ENCODE measurements around the gene ASPDH.
"Not testable (repeated sequence)": the region's sequence is repeated elsewhere in the genome, so short reads cannot be mapped to it uniquely, and the experiment has no call there.

Gene ASPDH

GRCh38 chr19:50547385-50548190 lies 33.9 kb upstream of the ASPDH start:
- DNase-seq: no peak

GRCh38 chr19:50546527-50547221 lies 33.0 kb upstream of the ASPDH start:
- DNase-seq: no peak

GRCh38 chr19:50542943-50543342 lies 29.2 kb upstream of the ASPDH start:
- DNase-seq: no peak

- DNase-seq: peak; percentile 53 to 70
These were observed 24.1 kb upstream of the ASPDH start for GRCh38 chr19:50537769-50538230.

GRCh38 chr19:50537306-50537685 lies 23.6 kb upstream of the ASPDH start:
- no peak for DNase-seq

DNA sequence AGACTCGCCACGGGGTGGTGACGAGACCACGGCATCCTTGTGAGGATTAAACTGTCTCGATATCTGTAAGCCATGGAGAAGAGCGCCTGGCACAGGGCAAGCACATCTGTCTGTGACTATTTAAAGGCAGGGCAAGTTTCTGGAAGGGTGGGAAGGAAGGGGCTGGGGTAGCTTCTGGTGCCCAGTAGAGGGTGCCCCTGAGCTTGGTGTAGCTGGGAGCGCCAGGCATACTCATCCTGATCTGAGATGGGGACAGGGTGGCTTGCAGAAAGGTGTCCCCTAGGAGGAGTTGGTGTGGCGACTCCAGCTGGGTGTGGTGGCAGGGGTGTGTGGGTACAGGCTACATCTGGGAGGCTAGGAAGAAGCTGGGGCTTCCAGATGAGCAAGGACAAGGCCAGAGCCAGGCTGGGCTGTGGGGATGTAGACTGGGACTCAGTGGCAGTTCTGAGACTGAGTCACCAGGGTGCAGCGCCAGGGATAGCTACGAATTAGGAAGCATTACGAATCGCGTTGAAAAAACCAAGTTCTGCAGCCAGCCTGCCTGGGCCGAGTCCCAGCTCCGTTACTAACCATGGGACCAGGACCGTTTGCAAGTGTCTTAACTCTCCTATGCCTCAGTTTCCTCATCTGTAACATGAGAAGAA lies 23.1 kb upstream of the ASPDH start:
- no peak for DNase-seq

DNA sequence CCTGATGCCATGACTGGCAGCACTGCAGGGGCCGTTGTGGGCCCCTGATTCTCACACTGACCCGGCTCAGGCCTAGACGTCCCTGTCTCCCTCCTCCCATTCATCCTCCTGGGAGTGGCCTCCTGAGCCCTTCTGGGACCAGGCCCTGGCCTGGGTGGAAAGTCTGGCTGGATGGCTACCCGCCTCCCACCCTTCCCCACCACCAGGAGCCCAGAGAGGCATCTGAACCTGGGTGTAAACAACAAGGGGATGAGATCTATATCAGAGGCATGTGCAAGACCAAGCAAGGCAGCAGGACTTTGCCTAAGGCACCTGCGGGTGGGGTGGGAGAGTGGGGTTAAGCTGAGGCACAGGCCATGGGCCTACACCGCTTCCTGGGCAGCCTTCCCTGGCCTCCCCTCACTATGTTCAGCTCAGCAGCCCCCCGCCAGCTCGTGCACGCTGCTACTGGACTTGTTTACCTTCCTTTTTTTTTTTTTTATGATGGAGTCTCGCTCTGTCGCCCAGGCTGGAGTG lies 22.0 kb upstream of the ASPDH start:
- DNase-seq: no peak

DNA sequence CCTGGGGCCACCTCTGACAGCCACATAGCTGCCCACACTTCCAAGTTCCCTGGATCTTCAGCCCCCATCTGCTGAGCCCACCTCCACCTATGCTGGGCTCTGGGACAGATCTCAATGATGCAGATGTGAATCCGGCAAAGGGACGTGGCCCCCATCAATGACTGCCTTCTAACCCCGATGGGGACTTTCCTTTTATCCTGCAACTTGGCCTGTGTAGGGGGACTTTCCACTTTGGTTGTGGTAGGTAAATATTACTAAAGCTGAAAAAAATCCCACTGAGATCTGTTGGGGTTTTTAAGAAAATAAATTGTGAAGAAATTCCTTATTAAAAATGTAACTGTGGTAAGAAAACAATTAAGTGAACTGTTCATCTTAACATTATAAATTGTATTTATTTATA lies 20.8 kb upstream of the ASPDH start:
- no peak for DNase-seq

DNA sequence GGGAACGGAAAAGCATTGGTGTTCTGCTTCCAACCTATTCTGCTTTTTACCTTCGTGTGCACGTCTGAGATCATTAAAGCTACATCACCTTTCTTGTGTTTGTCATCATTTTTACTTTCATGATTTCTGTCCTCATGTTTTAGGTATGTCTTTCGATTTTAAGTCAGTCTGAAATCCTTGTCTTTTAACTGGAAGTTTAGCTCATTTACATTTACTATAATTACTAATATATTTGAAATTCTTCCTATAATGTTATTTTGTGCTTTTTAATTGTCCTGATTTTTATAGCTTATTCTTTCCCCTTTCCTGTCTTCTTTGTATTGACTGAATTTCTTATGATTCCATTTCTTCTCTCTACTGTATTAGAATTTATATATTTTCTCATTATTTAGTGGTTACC lies 19.2 kb upstream of the ASPDH start:
- DNase-seq: no peak

GRCh38 chr19:50531171-50531612 lies 17.5 kb upstream of the ASPDH start:
- no peak for DNase-seq

DNA sequence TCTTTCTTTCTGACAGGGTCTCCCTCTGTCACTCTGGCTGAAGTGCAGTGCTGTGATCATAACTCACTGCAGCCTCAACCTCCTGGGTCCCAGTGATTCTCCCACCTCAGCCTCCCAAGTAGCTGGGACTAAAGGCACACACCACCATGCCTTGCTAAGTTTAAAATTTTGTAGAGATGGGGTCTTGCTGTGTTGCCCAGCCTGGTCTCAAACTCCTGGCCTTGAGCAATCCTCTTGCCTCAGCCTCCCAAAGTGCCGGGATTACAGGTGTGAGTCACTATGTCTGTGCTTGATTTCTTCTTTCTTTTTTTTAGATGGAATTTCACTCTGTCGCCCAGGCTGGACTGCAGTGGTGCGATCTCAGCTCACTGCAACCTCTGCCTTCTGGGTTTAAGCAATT lies 14.3 kb upstream of the ASPDH start:
- not testable (repeated sequence) for DNase-seq

DNA sequence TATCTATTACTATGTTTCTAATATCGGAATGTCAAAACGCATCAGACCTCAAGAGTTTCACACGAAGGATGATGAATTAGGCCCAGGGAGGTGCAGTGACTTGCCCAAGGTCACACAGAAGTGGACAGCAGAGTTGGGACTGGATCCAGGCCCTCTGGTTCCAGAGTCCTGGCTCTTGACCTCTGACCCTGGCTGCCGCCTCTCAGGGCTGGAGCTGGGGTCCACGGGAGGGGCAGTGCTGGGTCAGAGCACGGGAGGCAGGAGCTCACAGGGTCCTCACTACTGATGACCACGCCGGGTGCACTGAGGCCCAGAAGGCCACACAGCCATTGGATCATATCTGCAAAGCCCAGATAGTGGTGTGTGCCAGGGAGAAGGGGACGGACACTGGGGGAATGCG lies 9.2 kb upstream of the ASPDH start:
- DNase-seq: no peak

- no peak for DNase-seq
These were observed 7.2 kb upstream of the ASPDH start for GRCh38 chr19:50520822-50521465.

DNA sequence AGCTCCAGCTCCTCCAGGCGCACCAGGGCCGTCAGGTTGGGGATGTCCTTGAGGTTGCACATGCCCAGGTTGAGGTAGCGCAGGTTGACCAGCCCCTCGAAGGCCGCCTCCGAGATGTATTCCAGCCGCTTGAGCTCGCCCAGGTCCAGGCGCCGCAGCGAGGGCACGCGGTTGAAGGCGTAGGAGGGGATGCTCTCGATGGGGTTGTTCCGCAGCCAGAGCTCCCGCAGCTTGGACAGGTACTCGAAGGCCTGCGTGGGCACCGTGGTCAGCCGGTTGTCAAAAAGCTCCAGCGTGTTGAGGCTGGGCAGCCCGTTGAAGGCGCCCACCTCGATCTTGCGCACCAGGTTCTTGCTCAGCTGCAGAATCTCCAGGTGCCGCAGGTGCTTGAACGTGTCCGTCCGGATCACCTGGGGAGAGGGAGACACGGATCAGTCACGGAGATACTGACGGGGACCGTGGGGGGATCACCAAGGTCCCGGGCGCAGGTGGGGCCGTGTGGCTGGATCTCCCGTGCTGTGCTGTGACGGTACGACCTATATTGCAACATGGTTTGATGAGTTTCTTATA lies 5.4 kb upstream of the ASPDH start:
- DNase-seq: no peak

DNA sequence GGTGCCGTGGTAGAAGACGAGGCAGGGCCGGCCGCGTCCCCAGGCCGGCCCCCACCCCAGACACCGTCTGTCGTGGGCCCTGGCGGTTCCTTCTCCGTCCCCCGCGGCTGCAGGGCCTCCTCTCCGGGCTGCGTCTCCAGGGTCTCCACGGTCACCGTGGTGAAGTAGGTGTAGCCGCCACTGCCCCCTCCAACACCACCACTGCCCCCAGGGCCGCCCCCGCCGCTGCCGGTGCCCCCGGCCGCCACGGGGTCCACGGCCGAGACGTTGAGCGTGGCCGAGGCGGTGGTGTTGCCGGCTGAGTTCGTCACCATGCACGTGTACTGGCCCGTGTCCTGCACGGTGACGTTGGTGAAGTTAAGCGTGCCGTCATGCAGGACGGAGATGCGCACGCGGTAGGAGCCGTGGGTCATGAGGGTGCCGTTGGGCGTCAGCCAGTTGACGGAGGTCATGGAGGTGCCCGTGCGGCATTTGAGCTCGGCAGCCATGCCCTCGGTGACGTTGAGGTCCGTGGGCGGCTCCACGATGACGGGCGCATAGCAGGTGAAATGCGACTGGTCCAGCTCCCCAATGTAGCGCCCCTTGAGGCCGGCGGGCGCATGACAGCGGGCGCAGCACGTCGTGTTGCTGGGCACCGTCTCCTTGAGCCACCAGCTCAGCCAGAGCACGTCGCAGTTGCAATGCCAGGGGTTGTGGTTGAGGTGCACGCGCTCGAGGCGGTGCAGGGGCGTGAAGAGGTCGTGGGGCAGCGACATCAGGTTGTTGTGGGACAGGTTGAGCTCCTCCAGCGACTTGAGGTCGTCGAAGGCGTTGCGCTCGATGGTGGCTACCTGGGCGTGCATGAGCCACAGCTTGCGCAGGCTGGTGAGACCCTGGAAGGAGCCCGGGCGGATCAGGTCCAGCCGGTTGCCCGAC lies 4.6 kb upstream of the ASPDH start:
- DNase-seq: no peak

DNA sequence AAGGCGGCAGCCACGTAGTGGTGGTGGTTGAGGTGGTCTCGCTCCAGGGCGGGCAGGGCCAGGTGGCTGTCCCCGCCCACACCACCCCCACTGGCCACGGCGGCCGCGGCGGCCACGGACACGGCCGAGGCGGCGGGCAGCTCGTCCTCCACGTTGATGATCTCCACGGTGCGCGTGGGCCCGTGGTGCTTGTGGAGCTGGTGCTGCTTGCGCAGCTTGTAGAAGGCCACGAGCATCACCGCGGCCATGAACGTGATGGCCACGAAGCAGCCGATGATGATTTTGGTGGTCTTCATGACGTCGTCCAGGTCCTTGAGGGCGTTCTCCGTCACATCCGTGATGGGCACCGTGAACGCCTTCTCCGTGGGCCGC lies 4.0 kb upstream of the ASPDH start:
- no peak for DNase-seq

DNA sequence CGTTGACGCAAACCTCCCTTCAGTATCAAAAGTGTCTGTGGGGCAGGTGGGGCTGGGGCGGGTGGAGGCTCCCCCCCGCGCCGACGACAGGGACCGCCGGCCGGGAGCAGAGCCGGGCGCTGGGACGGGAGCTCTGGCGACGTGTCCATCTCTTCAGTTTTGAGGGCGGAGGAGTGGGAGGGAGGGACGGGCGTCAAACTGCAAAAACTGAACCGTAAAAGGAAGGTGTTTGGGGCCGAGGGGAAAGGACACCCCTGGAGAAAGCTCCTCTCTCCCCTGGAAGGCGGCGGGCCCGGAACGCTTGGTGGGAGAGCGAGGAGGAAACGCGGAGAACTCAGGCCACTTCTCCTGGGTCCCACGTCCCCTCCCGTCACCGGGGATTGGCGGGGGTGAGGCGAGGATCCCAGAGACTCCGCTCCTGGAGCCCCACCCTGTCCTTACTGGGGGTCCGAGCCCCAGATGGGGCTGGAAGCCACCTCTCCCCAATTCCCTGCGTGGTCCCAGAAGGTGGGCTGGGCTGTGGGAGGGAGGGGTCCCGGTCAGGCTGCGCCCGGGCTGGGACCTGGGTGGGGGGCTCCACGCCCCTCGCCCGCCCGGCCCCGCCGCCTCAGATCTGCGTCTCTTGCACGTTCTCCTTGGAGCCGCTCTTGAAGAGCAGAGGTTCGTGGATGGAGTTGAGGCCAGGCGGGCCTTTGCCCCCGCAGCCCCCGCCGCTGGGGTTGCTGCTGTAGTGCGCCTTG lies 3.4 kb upstream of the ASPDH start:
- DNase-seq: no peak

DNA sequence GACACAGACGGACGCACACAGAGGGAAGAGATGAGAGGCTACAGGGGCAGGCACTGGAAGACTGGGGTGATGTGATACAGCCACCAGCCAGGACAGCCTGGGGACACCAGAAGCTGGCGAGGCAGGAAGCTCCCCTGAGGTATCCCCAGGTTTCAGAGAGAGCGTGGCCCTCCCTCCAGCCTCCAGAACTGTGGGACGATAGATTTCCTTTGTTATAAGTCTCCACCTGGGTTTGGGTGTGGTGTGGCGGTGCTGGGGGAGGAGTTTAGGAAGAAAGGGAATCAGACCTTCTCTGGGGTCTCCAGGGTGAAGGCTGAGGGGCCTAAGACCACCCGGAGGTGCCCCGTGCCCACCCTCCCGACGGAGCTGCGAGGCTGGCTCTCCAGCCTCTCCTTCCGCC lies 2.7 kb upstream of the ASPDH start:
- no peak for DNase-seq

DNA sequence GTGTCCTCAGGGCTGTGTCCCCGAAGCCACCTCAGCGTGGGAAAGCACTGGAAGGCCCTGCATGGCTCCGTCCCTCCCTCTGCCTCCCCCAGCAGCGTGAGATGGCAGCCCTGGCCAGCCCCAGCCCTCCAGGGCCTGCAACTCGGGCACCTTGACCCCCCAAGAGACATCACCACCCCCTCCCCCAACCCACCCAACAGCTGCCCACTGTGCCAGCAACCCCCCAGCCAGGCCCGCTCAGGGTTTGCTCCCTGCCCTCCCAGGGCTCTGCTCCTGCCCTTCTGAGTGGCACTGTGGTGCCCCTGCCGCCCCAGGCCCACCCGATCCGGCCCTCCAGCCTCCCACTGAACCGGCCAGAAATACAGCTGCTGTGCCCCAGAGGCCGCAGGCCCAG lies 1.5 kb upstream of the ASPDH start:
- DNase-seq: no peak

DNA sequence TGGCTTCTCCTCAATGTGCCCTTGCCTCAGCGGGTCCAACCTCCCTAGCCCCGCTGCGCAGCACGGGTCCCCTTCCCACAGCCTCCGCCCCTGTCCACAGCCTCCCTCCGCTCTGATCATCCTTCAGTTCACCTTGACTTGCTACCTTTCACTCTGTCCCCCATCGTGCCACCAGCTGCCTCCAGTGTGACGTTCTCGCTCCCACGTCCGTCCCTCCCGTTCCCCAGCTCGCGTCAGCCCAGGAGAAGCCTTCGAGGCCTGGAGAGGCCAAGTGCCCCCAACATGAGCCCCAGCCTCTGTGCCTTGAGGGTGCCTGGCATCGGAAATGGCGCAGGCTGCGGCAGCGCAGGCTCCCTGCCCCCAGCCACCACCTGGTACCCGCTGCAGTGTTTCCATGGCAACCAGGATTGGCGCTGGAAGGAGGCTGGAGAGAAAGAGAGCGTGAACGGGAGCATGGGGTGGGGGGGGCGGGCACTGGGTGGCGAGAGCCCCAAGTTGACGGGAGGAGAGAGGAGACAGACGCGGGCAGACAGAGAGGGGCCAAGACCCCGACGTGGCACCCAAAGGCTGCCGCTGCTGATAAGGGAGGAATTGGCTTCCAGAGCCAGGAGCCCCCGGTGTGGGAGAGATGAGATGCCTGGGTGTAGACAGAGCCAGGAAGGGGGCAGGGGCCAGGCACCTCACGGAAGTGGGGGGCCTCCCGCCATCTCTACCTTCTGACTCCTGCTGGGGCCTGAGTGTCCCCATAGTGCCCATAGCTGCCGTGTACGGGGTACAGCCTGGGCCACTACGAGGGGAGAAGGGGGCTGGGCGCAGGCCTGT lies 844 bp upstream of the ASPDH start:
- DNase-seq: no peak

Data from AML-193 (cell line).